Osteoblast (primary cell): ENCODE data around the gene MRPS18A. TPM values are rescaled to one million over a fixed set of nuclear protein-coding genes. Genes with fewer than 3 reads are reported as not detected.
A peak's percentile ranks its signal among the peaks of the same experiment; 100 is the strongest.

Source experiments
- DNase-seq: peaks from one replicate; pipeline ENCODE4 v3.0.0; 2011; ENCODE audit warnings: low spot score, mixed read lengths; ENCODE audit not compliant: insufficient read length; ENCODE audit errors: missing footprints
- H2AFZ ChIP-seq: 2 replicates; pipeline ENCODE4 v1.6.0; 2011; ENCODE audit warnings: mild to moderate bottlenecking, low read length
- H3K27ac ChIP-seq: 2 replicates; pipeline ENCODE4 v1.5.1; 2011; ENCODE audit warnings: mild to moderate bottlenecking, low read depth, low read length, moderate library complexity
- H3K27me3 ChIP-seq: 2 replicates; pipeline ENCODE4 v1.6.0; 2012; ENCODE audit warnings: mild to moderate bottlenecking, control low read depth, inconsistent platforms, low read length, moderate library complexity; ENCODE audit not compliant: insufficient read depth
- H3K36me3 ChIP-seq: 2 replicates; pipeline ENCODE4 v1.5.1; 2011; ENCODE audit warnings: mild to moderate bottlenecking, low read length, control low read depth, moderate library complexity; ENCODE audit not compliant: insufficient read depth
- H3K4me1 ChIP-seq: 2 replicates; pipeline ENCODE4 v1.5.1; 2011; ENCODE audit warnings: mild to moderate bottlenecking, low read length, control low read depth, moderate library complexity; ENCODE audit not compliant: insufficient read depth
- H3K4me2 ChIP-seq: 2 replicates; pipeline ENCODE4 v1.6.0; 2011; ENCODE audit warnings: mild to moderate bottlenecking, low read length; ENCODE audit not compliant: insufficient read depth
- H3K4me3 ChIP-seq: fragments of 200-600 bp; sonication (generic); 3 replicates; pipeline ENCODE4 v1.5.1; 2012; ENCODE audit warnings: mild to moderate bottlenecking, low read length, inconsistent platforms; ENCODE audit not compliant: insufficient read depth
- H3K79me2 ChIP-seq: 2 replicates; pipeline ENCODE4 v1.6.0; 2012; ENCODE audit warnings: mild to moderate bottlenecking, low read length, control low read depth, inconsistent platforms; ENCODE audit not compliant: insufficient read depth
- H3K9me3 ChIP-seq: 2 replicates; pipeline ENCODE4 v1.5.1; 2011; ENCODE audit warnings: low read depth, low read length, control low read depth
- H4K20me1 ChIP-seq: 2 replicates; pipeline ENCODE4 v1.6.0; 2012; ENCODE audit warnings: mild to moderate bottlenecking, low read length, control low read depth; ENCODE audit not compliant: insufficient read depth
- total RNA-seq: library from RNA; depleted of rRNA; stranded (reverse); fragments of >200 nt; gene quantifications from 2 replicates; pipeline ENCODE4 v1.2.3, GENCODE V29; 2012
- TF ChIP-seq, protein P1 (sequence below): IDR thresholded peaks from 2 replicates; pipeline ENCODE4 v1.5.1; 2011; ENCODE audit warnings: mild to moderate bottlenecking, low read depth, low read length, moderate library complexity; ENCODE audit errors: extremely low read depth

The MRPS18A gene
- total RNA-seq, 1 donor = 27.5 TPM

DNA sequence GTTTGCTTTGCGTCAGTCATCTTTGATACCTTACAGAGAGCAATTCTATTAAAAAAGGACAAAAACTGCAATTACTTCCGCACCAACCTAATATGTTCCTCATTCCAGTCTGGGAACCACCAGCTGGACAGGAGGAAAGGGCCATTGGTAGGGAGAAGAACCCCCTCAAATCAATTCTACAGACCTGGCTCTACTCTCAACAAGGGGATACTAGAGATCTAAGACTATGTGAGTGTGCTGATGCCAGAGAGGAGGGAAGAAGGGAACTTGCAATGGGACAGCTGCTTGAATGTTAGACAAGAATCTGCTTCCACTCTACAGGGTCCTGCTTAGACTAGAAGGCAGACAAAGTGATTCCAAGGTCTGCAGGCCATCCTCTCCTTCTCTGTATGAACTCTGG is 13.3 kb downstream of the MRPS18A start:
- no peak overlapping the region for H3K27ac ChIP-seq

DNA sequence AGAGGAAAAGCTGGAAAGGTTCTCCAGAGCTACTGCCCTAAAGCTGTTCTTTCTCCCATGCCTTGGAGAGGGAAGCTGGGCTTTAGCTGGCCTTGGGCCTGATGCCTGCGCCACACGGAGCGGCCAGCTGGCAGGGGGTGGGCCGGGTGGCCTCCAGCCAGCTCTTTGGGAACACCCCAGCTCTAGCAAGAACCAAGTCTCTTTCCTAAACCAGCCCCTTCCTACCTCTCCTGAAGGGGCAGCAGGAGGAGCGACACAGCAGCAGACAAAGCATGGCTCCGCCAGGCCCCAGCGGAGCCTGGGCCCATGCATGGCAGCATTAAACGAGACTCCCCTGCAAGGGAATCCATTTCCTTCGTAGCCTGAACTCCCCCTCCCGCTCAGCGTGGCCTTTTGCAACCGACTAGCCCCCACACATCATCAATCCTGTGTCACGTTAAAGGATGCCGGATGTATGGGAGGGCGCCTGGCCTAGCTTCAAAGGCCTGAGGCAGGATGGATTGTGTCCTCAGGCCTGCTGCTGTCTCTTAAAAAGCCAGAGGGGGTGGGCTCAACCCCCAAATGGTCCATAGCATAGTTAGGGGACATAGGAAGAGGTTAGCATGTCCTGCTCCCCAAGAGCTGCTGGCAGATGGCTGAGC is 14.0 kb downstream of the MRPS18A start:
- Histone ChIP-seq H3K4me1 (peaks cover 19% of the 10 kb centered on the region), H3K79me2 (no peaks in the 10 kb centered on the region), H3K9me3 (no peaks in the 10 kb centered on the region), H3K36me3 (peaks cover 65% of the 10 kb centered on the region), H3K4me2 (no peak overlapping the region), H3K4me3 (no peak overlapping the region), H3K27ac (no peak overlapping the region), H2AFZ (no peak overlapping the region), H3K27me3 (no peaks in the 10 kb centered on the region), H4K20me1 (peaks cover 3% of the 10 kb centered on the region)
- DNase-seq = no peak
- TF ChIP-seq, protein P1, sequence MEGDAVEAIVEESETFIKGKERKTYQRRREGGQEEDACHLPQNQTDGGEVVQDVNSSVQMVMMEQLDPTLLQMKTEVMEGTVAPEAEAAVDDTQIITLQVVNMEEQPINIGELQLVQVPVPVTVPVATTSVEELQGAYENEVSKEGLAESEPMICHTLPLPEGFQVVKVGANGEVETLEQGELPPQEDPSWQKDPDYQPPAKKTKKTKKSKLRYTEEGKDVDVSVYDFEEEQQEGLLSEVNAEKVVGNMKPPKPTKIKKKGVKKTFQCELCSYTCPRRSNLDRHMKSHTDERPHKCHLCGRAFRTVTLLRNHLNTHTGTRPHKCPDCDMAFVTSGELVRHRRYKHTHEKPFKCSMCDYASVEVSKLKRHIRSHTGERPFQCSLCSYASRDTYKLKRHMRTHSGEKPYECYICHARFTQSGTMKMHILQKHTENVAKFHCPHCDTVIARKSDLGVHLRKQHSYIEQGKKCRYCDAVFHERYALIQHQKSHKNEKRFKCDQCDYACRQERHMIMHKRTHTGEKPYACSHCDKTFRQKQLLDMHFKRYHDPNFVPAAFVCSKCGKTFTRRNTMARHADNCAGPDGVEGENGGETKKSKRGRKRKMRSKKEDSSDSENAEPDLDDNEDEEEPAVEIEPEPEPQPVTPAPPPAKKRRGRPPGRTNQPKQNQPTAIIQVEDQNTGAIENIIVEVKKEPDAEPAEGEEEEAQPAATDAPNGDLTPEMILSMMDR = no peak

More for the DNA sequence above, 13.3 kb downstream of the MRPS18A start:
- peaks cover 12% of the 10 kb centered on the region for H3K4me1 ChIP-seq
- peaks cover 66% of the 10 kb centered on the region for H3K36me3 ChIP-seq
- H4K20me1 ChIP-seq = peaks cover 3% of the 10 kb centered on the region
- no peak overlapping the region for H3K4me2 ChIP-seq
- H3K9me3 ChIP-seq = no peaks in the 10 kb centered on the region
- TF ChIP-seq, protein P1 = no peak
- DNase-seq = peak; percentile 62
- H3K4me3 ChIP-seq = no peak overlapping the region
- H2AFZ ChIP-seq = no peak overlapping the region
- no peaks in the 10 kb centered on the region for H3K27me3 ChIP-seq
- no peaks in the 10 kb centered on the region for H3K79me2 ChIP-seq

DNA sequence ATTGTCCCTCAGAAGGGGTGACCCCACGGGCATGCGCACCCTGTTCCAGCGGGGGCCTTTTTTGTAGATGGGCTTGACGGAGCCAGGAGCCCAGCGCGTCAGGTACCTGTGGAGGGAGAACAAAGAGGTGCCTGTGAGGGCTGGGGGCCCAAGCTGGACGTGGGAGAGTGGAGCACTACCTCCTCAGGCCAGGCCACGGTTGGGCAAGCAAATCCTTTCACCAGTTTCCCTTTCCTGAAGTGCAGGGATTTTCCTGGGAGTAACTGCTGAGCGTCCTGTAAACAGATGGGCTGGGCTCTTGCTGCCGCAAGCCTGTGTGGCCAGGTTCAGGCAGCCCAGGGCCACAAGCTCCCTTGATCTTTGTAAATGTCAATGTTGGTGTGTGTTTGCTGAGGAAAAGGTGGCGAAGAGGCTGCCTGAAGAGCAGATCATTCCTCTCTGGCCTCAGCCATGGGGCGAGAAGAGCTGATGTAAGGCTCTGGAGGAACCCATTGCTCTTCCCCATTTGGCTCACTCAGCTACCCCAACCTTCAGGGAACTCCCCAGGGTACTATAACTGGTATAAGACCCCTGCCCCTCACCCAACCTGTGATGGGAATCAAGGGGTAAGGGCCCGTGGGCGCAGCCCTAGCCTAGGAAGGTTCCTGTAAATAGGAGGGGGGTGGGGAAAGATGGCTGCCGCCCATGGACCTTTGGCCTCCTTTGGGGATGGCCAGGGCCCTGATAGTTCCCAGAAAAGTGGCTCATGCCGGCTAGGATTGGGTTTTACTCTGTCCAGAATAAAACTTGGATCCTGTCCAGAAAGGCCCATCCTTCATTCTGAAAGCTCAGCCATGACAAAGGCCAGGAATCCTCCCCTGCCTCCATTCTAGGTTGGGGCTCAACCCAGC is 15.5 kb downstream of the MRPS18A start:
- no peaks in the 10 kb centered on the region for H3K27me3 ChIP-seq
- TF ChIP-seq, protein P1 = no peak
- no peaks in the 10 kb centered on the region for H3K9me3 ChIP-seq
- no peaks in the 10 kb centered on the region for H3K79me2 ChIP-seq
- H3K36me3 ChIP-seq = peaks cover 50% of the 10 kb centered on the region
- no peak overlapping the region for H2AFZ ChIP-seq
- no peak overlapping the region for H3K4me2 ChIP-seq
- peaks cover 3% of the 10 kb centered on the region for H4K20me1 ChIP-seq
- H3K4me3 ChIP-seq = no peak overlapping the region
- H3K27ac ChIP-seq = no peak overlapping the region
- peaks cover 31% of the 10 kb centered on the region for H3K4me1 ChIP-seq
- peak; percentile 79 for DNase-seq
